Neural crest cell (in vitro differentiated cells): ENCODE measurements around the gene ZNF346. TPM values are rescaled to one million over a fixed set of nuclear protein-coding genes. Genes with fewer than 3 reads are reported as not detected.

Experiments
- DNase-seq: peaks from one replicate; pipeline ENCODE4 v3.0.0; 2021; ENCODE audit warnings: low read depth, mixed read lengths, low spot score
- H3K27ac Mint-ChIP-seq: one replicate; pipeline ENCODE4 v1.8.0; 2021; ENCODE audit warnings: mild to moderate bottlenecking, mixed read lengths; ENCODE audit not compliant: unreplicated experiment
- H3K27me3 Mint-ChIP-seq: 2 replicates; pipeline ENCODE4 v1.8.0; 2021; ENCODE audit warnings: low read depth, mild to moderate bottlenecking, mixed read lengths
- H3K36me3 Mint-ChIP-seq: 2 replicates; pipeline ENCODE4 v1.8.0; 2021; ENCODE audit warnings: low read depth, mild to moderate bottlenecking, mixed read lengths
- H3K4me1 Mint-ChIP-seq: 2 replicates; pipeline ENCODE4 v1.8.0; 2021; ENCODE audit warnings: mixed read lengths
- H3K4me3 Mint-ChIP-seq: one replicate; pipeline ENCODE4 v1.8.0; 2021; ENCODE audit warnings: mild to moderate bottlenecking, mixed read lengths
- H3K9me3 Mint-ChIP-seq: 2 replicates; pipeline ENCODE4 v1.8.0; 2021; ENCODE audit warnings: mixed read lengths
- total RNA-seq: library from RNA; stranded (reverse); gene quantifications from 2 replicates; pipeline ENCODE4 v1.2.1, GENCODE V29; 2021
- TF ChIP-seq, protein P1 (sequence below): fragments of 200-600 bp; sonication (generic); conservative IDR thresholded peaks from 2 replicates; pipeline ENCODE4 v1.5.0; 2021; ENCODE audit warnings: antibody characterized with exemption, mild to moderate bottlenecking

ZNF346 gene
- total RNA-seq, 1 donor from 2014 or later, result 41.5 TPM

DNA sequence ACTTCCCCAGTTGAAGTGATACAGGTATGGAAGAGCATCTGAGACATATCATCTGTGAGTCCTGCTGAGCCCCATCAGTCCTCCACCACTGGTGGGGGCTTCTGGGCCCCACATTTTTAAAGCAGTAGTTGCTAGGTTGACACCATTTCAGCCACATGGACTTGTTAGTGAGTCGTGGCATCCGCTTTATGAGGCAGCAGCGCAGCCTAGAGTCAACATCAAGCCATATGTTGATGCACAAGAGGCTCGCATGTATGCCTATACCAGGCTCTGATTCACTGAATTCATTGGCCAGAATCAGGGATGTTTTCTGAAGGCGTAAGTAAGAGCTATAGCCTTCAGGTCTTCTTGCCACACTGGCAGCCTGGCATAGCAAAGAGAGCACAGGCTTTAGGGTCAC is 26.8 kb downstream of the ZNF346 start:
- H3K27ac Mint-ChIP-seq, result peak overlapping the region; percentile 19
- H3K36me3 Mint-ChIP-seq, result peaks cover 5% of the 10 kb centered on the region
- TF ChIP-seq, protein P1, sequence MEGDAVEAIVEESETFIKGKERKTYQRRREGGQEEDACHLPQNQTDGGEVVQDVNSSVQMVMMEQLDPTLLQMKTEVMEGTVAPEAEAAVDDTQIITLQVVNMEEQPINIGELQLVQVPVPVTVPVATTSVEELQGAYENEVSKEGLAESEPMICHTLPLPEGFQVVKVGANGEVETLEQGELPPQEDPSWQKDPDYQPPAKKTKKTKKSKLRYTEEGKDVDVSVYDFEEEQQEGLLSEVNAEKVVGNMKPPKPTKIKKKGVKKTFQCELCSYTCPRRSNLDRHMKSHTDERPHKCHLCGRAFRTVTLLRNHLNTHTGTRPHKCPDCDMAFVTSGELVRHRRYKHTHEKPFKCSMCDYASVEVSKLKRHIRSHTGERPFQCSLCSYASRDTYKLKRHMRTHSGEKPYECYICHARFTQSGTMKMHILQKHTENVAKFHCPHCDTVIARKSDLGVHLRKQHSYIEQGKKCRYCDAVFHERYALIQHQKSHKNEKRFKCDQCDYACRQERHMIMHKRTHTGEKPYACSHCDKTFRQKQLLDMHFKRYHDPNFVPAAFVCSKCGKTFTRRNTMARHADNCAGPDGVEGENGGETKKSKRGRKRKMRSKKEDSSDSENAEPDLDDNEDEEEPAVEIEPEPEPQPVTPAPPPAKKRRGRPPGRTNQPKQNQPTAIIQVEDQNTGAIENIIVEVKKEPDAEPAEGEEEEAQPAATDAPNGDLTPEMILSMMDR, result no peak
- no peak for DNase-seq
- H3K4me1 Mint-ChIP-seq, result no peaks in the 10 kb centered on the region
- no peaks in the 10 kb centered on the region for H3K27me3 Mint-ChIP-seq
- H3K4me3 Mint-ChIP-seq, result no peak overlapping the region
- no peaks in the 10 kb centered on the region for H3K9me3 Mint-ChIP-seq

DNA sequence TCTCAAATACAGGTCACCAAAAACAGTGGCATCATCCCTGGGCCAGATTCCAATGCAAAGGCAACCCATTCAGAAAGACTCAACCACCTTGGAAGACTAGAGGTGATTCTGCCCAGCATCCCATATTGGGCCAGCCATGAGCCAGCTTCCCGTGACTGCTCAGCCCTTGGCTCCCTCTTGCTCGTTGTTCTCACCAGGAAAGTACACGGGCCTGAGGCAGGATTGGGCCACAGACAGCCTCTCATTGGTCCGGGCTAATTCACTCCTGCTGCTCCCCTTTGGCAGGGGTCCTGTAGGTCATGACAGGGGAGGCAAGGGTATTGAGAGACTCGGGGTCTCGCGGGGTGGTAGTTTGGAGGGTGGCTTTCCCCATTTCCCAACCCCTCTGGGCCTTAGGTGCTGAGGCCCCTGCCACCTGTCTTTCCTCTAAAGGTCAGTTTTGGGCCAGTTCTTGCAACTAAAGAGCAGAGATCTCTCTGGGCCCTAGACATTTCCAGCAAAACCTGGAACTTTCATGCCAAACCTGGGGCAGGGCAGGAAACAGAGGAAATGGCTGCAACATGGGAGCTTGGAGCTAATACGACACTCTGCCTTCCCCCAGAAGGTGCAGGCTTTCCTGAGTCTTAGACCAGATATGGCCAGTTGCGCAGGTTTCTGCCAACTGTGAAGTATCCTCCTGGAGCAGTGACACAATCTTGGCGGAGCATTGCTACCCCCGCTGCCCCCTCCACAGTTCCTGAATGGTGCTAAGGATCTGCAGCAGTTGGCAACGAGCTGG is 42.2 kb downstream of the ZNF346 start:
- no peak for DNase-seq
- Mint-ChIP-seq H3K27me3 (no peaks in the 10 kb centered on the region), H3K9me3 (no peaks in the 10 kb centered on the region), H3K27ac (no peak overlapping the region), H3K4me1 (no peaks in the 10 kb centered on the region), H3K4me3 (no peak overlapping the region), H3K36me3 (peaks cover 12% of the 10 kb centered on the region)
- TF ChIP-seq, protein P1, result no peak

DNA sequence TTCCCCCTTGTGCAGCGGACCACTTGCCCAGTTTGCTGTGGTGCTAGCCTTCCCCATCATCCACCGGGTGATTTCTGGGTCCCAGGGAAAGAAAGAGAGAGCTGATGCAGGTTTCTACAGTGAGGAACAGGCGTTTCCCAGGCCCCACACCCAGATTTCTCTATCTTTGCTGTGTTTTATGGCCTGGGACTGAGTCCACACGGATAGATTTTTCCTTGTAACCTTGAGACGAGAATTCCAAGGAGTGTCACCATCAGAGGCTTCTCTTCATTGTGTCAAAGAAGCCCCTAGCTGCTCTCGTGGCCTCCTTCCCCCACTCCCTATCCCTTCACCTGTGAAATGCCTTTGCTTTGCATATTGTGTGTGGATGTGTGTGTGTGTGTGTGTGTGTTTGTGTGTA is 43.0 kb downstream of the ZNF346 start:
- Mint-ChIP-seq H3K4me3 (no peak overlapping the region), H3K36me3 (peaks cover 12% of the 10 kb centered on the region), H3K9me3 (no peaks in the 10 kb centered on the region), H3K27ac (peak overlapping the region; percentile 60), H3K4me1 (no peaks in the 10 kb centered on the region), H3K27me3 (no peaks in the 10 kb centered on the region)
- TF ChIP-seq, protein P1, result no peak
- no peak for DNase-seq

DNA sequence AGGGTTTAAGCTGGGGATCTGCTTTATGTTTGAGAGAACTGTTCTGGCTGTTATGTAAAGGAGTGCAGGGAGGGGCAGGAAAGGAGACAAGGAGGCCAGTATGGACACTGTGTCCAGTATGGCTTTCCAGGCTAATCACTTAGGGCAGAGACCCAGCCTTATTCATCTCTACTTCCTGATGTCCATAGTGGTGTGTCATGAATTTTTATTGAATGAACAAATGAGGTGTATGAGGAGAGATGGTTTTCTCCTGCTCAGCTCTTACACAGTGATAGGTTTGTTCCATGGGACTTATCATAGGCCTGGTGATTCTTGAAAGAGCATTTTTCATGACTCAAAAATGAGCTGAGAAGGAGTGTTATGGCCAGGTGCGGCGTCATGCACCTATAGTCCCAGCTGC is 43.7 kb downstream of the ZNF346 start:
- DNase-seq, result no peak
- Mint-ChIP-seq H3K27me3 (no peaks in the 10 kb centered on the region), H3K9me3 (no peaks in the 10 kb centered on the region), H3K27ac (no peak overlapping the region), H3K4me3 (no peak overlapping the region), H3K4me1 (no peaks in the 10 kb centered on the region), H3K36me3 (peaks cover 12% of the 10 kb centered on the region)
- TF ChIP-seq, protein P1, result no peak

DNA sequence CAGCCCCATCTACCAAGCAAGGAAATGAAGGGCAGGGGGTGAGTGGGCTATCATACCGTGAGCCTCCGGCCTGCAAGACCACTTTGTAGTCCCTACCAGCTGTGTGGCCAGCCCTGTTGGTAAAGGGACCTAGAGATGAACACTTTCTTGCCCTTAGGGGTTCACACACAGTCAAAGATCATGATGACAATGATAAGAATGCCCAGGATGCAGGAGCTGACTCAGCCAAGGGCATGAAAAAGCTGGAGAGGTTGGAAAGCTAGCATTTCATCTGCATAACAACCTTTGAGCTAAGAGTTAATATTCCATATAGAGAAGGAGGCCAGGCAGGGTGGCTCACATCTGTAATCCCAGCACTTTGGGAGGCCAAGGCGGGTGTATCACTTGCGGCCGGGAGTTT is 45.0 kb downstream of the ZNF346 start:
- H3K4me3 Mint-ChIP-seq, result no peak overlapping the region
- TF ChIP-seq, protein P1, result no peak
- peaks cover 10% of the 10 kb centered on the region for H3K36me3 Mint-ChIP-seq
- DNase-seq, result no peak
- peaks cover 5% of the 10 kb centered on the region for H3K4me1 Mint-ChIP-seq
- no peaks in the 10 kb centered on the region for H3K9me3 Mint-ChIP-seq
- H3K27ac Mint-ChIP-seq, result no peak overlapping the region
- no peaks in the 10 kb centered on the region for H3K27me3 Mint-ChIP-seq
